ENCODE data around the gene FILIP1L. TPM values are rescaled to one million over a fixed set of nuclear protein-coding genes. Genes with fewer than 3 reads are reported as not detected.

FILIP1L gene
- total RNA-seq, 1 experiment from 2014 or later, result 0.17 TPM

GRCh38 chr3:99915906-99916432, 198.3 kb downstream of the FILIP1L start:
- POLR2A ChIA-PET, result no interaction called here
- no TSS peak for BruUV-seq (replicated peaks)

GRCh38 chr3:99911433-99911832, 202.9 kb downstream of the FILIP1L start:
- no peak overlapping the region for H3K4me2 ChIP-seq (ENCODE audit: low read length)
- no peaks in the 10 kb centered on the region for H3K9me2 ChIP-seq (ENCODE audit: insufficient read depth)
- peaks cover 5% of the 10 kb centered on the region; the same call in 1 of the 2 replicates for H3K79me2 ChIP-seq (ENCODE audit: insufficient read depth, low read length)
- CTCF ChIA-PET, result no interaction called here
- no peak overlapping the region for H2AFZ ChIP-seq (ENCODE audit: low read depth, low read length, poor library complexity, severe bottlenecking)
- H3K27ac ChIP-seq (ENCODE audit: low read depth, low read length), result no peak overlapping the region
- H3K36me3 ChIP-seq (ENCODE audit: control insufficient read depth in 1 of 2, insufficient read depth in 2 of 2, low read length in 2 of 2), result no peaks in the 10 kb centered on the region
- POLR2A ChIA-PET, result no interaction called here
- ATAC-seq (no peak), DNase-seq (ENCODE audit: low read depth, low spot score) (no peak)
- no peaks in the 10 kb centered on the region for H3K9me3 ChIP-seq (ENCODE audit: control insufficient read depth in 1 of 2, insufficient read depth in 1 of 2, low read depth in 1 of 2, low read length in 2 of 2)
- intact Hi-C loops (cut with micrococcal nuclease), result no loop called here
- no peak overlapping the region for H3K9ac ChIP-seq (ENCODE audit: low read length)
- no TSS peak for BruUV-seq (replicated peaks)
- RAD21 ChIA-PET (ENCODE audit: low non-redundant PET in 1 of 2, low total read pairs in 2 of 2, uncharacterized antibody in 2 of 2, unreplicated experiment in 2 of 2), result no interaction called here
- H4K20me1 ChIP-seq (ENCODE audit: insufficient read depth), result no peaks in the 10 kb centered on the region
- H3K4me3 ChIP-seq (replicated peaks in 1 of 2; ENCODE audit: low read depth in 1 of 2, low read length in 2 of 2), result no peak overlapping the region
- H3K27me3 ChIP-seq (ENCODE audit: insufficient read depth, low read length), result no peaks in the 10 kb centered on the region
- peaks cover 11 to 18% of the 10 kb centered on the region in 2 experiments for H3K4me1 ChIP-seq (ENCODE audit: control insufficient read depth in 1 of 2, insufficient read depth in 2 of 2, low read length in 2 of 2)
- TF ChIP-seq ELF1 (IDR thresholded peaks at IDR 0.05; ENCODE audit: borderline replicate concordance, low read depth) (no peak), POLR2AphosphoS5 (IDR thresholded peaks at IDR 0.05; ENCODE audit: low read depth, low read length) (no peak), MAX (IDR thresholded peaks at IDR 0.05) (no peak), SIN3A (IDR thresholded peaks at IDR 0.05; ENCODE audit: low read depth) (no peak), EZH2 (IDR thresholded peaks at IDR 0.05) (no peak), FOSL1 (IDR thresholded peaks at IDR 0.05; ENCODE audit: low read depth) (no peak), EZH2phosphoT487 (IDR thresholded peaks at IDR 0.05; ENCODE audit: borderline replicate concordance) (no peak), YY1 (IDR thresholded peaks at IDR 0.05; ENCODE audit: extremely low read depth, insufficient replicate concordance, low read depth, low read length) (no peak), CTCF (IDR thresholded peaks at IDR 0.05 in 2 of 3, conservative IDR thresholded peaks at IDR 0.05 in 1 of 3; ENCODE audit: borderline replicate concordance in 1 of 3, insufficient read depth in 1 of 3, low read depth in 2 of 3, low read length in 2 of 3) (no peak)

More at GRCh38 chr3:99915906-99916432, 198.3 kb downstream of the FILIP1L start:
- no peak overlapping the region for H2AFZ ChIP-seq (ENCODE audit: low read depth, low read length, poor library complexity, severe bottlenecking)
- no peak overlapping the region for H3K4me2 ChIP-seq (ENCODE audit: low read length)
- H3K9ac ChIP-seq (ENCODE audit: low read length), result no peak overlapping the region
- CTCF ChIA-PET, result no interaction called here
- no peaks in the 10 kb centered on the region for H3K9me3 ChIP-seq (ENCODE audit: control insufficient read depth in 1 of 2, insufficient read depth in 1 of 2, low read depth in 1 of 2, low read length in 2 of 2)
- no peak overlapping the region for H3K4me3 ChIP-seq (replicated peaks in 1 of 2; ENCODE audit: low read depth in 1 of 2, low read length in 2 of 2)
- no peak for DNase-seq (ENCODE audit: low read depth, low spot score)
- H3K36me3 ChIP-seq (ENCODE audit: control insufficient read depth in 1 of 2, insufficient read depth in 2 of 2, low read length in 2 of 2), result no peaks in the 10 kb centered on the region
- intact Hi-C loops (cut with micrococcal nuclease), result no loop called here
- no peaks in the 10 kb centered on the region for H3K27me3 ChIP-seq (ENCODE audit: insufficient read depth, low read length)
- H3K9me2 ChIP-seq (ENCODE audit: insufficient read depth), result no peaks in the 10 kb centered on the region
- TF ChIP-seq SIN3A (IDR thresholded peaks at IDR 0.05; ENCODE audit: low read depth) (no peak), TCF7L2 (IDR thresholded peaks at IDR 0.05; ENCODE audit: borderline replicate concordance, extremely low read depth, insufficient read depth, insufficient read length) (no peak), POLR2AphosphoS5 (IDR thresholded peaks at IDR 0.05; ENCODE audit: low read depth, low read length) (no peak), ATF3 (IDR thresholded peaks at IDR 0.05) (no peak), JUND (IDR thresholded peaks at IDR 0.05) (no peak), SP1 (IDR thresholded peaks at IDR 0.05; ENCODE audit: low read depth) (no peak), EGR1 (IDR thresholded peaks at IDR 0.05; ENCODE audit: low read depth) (no peak), ELF1 (IDR thresholded peaks at IDR 0.05; ENCODE audit: borderline replicate concordance, low read depth) (no peak), YY1 (IDR thresholded peaks at IDR 0.05; ENCODE audit: extremely low read depth, insufficient replicate concordance, low read depth, low read length) (no peak), RAD21 (IDR thresholded peaks at IDR 0.05; ENCODE audit: low read depth) (no peak), FOSL1 (IDR thresholded peaks at IDR 0.05; ENCODE audit: low read depth) (no peak), EZH2phosphoT487 (IDR thresholded peaks at IDR 0.05; ENCODE audit: borderline replicate concordance) (no peak), POLR2A (IDR thresholded peaks at IDR 0.05; ENCODE audit: borderline replicate concordance, extremely low read depth, insufficient read depth, insufficient read length) (no peak), EZH2 (IDR thresholded peaks at IDR 0.05) (no peak), SRF (IDR thresholded peaks at IDR 0.05; ENCODE audit: low read depth) (no peak)
- RAD21 ChIA-PET (ENCODE audit: low non-redundant PET in 1 of 2, low total read pairs in 2 of 2, uncharacterized antibody in 2 of 2, unreplicated experiment in 2 of 2), result no interaction called here
- no peaks in the 10 kb centered on the region for H4K20me1 ChIP-seq (ENCODE audit: insufficient read depth)
- H3K79me2 ChIP-seq (ENCODE audit: insufficient read depth, low read length), result peaks cover 4% of the 10 kb centered on the region; the same call in 1 of the 2 replicates
- no peak for ATAC-seq
- H3K4me1 ChIP-seq (ENCODE audit: control insufficient read depth in 1 of 2, insufficient read depth in 2 of 2, low read length in 2 of 2), result peaks cover 0 to under 1% of the 10 kb centered on the region in 2 experiments; a peak in 1 of 4 replicates
- H3K27ac ChIP-seq (ENCODE audit: low read depth, low read length), result no peak overlapping the region

Measured in HCT116 (cell line).